HG03103 (cell line): ENCODE measurements around the gene SLC22A13.

Experiments used
- ATAC-seq: cut with Tn5 transposase; IDR thresholded peaks from one replicate; pipeline ENCODE4 v1.9.1; 2021; ENCODE audit warnings: low read depth; ENCODE audit not compliant: unreplicated experiment

SLC22A13 gene

DNA sequence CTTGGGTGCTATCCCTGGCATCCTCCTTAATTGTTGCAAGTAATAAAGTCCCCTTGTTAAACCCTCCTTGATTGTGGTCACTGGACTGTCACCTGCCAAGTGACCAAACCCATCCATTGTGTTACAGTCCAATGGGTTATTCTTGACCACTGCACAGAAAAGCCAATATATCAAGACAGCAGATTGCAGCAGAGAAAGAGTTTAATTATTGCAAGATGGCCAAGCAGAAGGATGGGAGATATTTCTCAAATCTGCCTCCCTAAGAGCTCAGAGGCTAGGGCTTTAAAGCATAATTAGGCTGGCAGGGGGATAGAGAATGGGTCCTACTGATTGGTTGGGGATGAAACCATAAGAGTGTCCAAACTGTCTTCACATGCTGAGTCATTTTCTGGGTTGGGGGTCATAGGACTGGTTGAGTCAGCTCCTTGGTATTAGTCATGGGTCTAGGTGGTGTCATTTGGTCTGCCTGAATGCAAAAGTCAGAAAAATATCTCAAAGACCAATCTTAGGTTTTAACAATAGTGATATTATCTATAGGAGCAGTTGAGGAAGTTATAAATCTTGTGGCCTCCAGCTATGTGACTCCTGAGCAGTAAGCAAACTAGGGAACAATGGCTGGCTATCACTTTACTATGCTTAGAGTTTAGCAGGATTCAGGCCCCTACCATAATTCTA is 61.9 kb downstream of the SLC22A13 start:
- ATAC-seq: no peak
